ENCODE data around the gene SEMA4G.

SEMA4G gene

GRCh38 chr10:101011517-101012423, 42.5 kb downstream of the SEMA4G start:
- peak; percentile 67 for DNase-seq (ENCODE audit: extremely low spot score)

GRCh38 chr10:101012525-101013364, 43.4 kb downstream of the SEMA4G start:
- ChIA-PET POLR2A (interaction anchor here (1.9 to 4.1 kb wide), 2 partner anchors 14 to 19 kb away, joined by 6 to 27 read pairs; partner anchors contain the start of gene LZTS2), CTCF (interaction anchor here (1.8 to 2.6 kb wide), 4 partner anchors 10 to 22 kb away, joined by 7 to 25 read pairs (median 10); partner anchors contain the start of gene LZTS2)
- DNase-seq (ENCODE audit: extremely low spot score) = peak; percentile 82
- TF ChIP-seq NFRKB (IDR thresholded peaks at IDR 0.05) = no peak
- TF ChIP-seq ARNT (IDR thresholded peaks at IDR 0.05) = no peak
- TF ChIP-seq TARDBP (IDR thresholded peaks at IDR 0.05) = no peak
- no peak for TF ChIP-seq ELF4 (IDR thresholded peaks at IDR 0.05)

More at GRCh38 chr10:101011517-101012423, 42.5 kb downstream of the SEMA4G start:
- POLR2A ChIA-PET = interaction anchor here (1.9 to 4.1 kb wide), 2 partner anchors 14 to 18 kb away, joined by 6 to 27 read pairs; partner anchors contain the start of gene LZTS2
- CTCF ChIA-PET = interaction anchor here (0.6 to 3.1 kb wide), 9 partner anchors 9 to 1097 kb away, joined by 3 to 25 read pairs (median 7); partner anchors contain the start of genes LZTS2, PDZD7 and SFXN3
- TF ChIP-seq FOXA1 (IDR thresholded peaks at IDR 0.05) = no peak

GRCh38 chr10:101013365-101013825, 44.1 kb downstream of the SEMA4G start:
- TF ChIP-seq FOXA1 (IDR thresholded peaks at IDR 0.05) (no peak), ZNF384 (IDR thresholded peaks at IDR 0.05) (no peak), FOXK2 (IDR thresholded peaks at IDR 0.05) (no peak), FOXM1 (IDR thresholded peaks at IDR 0.05; ENCODE audit: borderline replicate concordance) (no peak), TARDBP (IDR thresholded peaks at IDR 0.05) (no peak), NFRKB (IDR thresholded peaks at IDR 0.05) (no peak), LEF1 (IDR thresholded peaks at IDR 0.05; ENCODE audit: borderline replicate concordance) (no peak), HDGF (IDR thresholded peaks at IDR 0.05; ENCODE audit: borderline replicate concordance) (no peak), SUZ12 (IDR thresholded peaks at IDR 0.05) (no peak), ARNT (IDR thresholded peaks at IDR 0.05) (no peak), PKNOX1 (IDR thresholded peaks at IDR 0.05) (no peak), L3MBTL2 (conservative IDR thresholded peaks at IDR 0.05) (no peak), ELF4 (IDR thresholded peaks at IDR 0.05) (no peak), CTBP1 (IDR thresholded peaks at IDR 0.05; ENCODE audit: borderline replicate concordance) (no peak), SP1 (IDR thresholded peaks at IDR 0.05) (no peak)
- no peak for DNase-seq (ENCODE audit: extremely low spot score)
- ChIA-PET CTCF (interaction anchor here (1.2 to 3.3 kb wide), 8 partner anchors 13 to 50 kb away, joined by 3 to 50 read pairs (median 9); partner anchors contain the start of genes PDZD7 and SFXN3), POLR2A (interaction anchor here (0.6 to 3.3 kb wide), 2 partner anchors 17 to 1440 kb away, joined by 4 to 20 read pairs; no protein-coding TSS in a partner anchor)

GRCh38 chr10:101014230-101014884, 45.1 kb downstream of the SEMA4G start:
- peak; percentile 84 for DNase-seq (ENCODE audit: extremely low spot score)
- CTCF ChIA-PET = interaction anchor here (0.5 to 3.3 kb wide), 18 partner anchors 10 to 1660 kb away, joined by 3 to 50 read pairs (median 5); partner anchors contain the start of genes LZTS2, PDZD7 and SFXN3
- TF ChIP-seq TARDBP (IDR thresholded peaks at IDR 0.05) (no peak), CTBP1 (IDR thresholded peaks at IDR 0.05; ENCODE audit: borderline replicate concordance) (no peak), ARNT (IDR thresholded peaks at IDR 0.05) (no peak), SP1 (IDR thresholded peaks at IDR 0.05) (no peak), LEF1 (IDR thresholded peaks at IDR 0.05; ENCODE audit: borderline replicate concordance) (no peak), ZNF384 (IDR thresholded peaks at IDR 0.05) (no peak)
- POLR2A ChIA-PET = interaction anchor here (0.9 to 3.3 kb wide), 6 partner anchors 13 to 27 kb away, joined by 3 to 20 read pairs (median 4); partner anchors contain the start of genes LZTS2, MRPL43, PDZD7 and SFXN3

GRCh38 chr10:101014966-101015581, 45.8 kb downstream of the SEMA4G start:
- ChIA-PET POLR2A (interaction anchor here (0.9 to 3.3 kb wide), 6 partner anchors 12 to 28 kb away, joined by 3 to 20 read pairs (median 4); partner anchors contain the start of genes LZTS2, PDZD7 and SFXN3), CTCF (interaction anchor here (0.5 to 3.3 kb wide), 19 partner anchors 10 to 1659 kb away, joined by 3 to 50 read pairs (median 5); partner anchors contain the start of genes LZTS2, PDZD7 and SFXN3)
- no peak for DNase-seq (ENCODE audit: extremely low spot score)
- TF ChIP-seq ZNF384 (IDR thresholded peaks at IDR 0.05) (no peak), FOXK2 (IDR thresholded peaks at IDR 0.05) (no peak), CTBP1 (IDR thresholded peaks at IDR 0.05; ENCODE audit: borderline replicate concordance) (no peak), FOXM1 (IDR thresholded peaks at IDR 0.05; ENCODE audit: borderline replicate concordance) (no peak), SUZ12 (IDR thresholded peaks at IDR 0.05) (no peak), ELF4 (IDR thresholded peaks at IDR 0.05) (no peak), TARDBP (IDR thresholded peaks at IDR 0.05) (no peak), SP1 (IDR thresholded peaks at IDR 0.05) (no peak), BHLHE40 (IDR thresholded peaks at IDR 0.05; ENCODE audit: borderline replicate concordance) (no peak), PKNOX1 (IDR thresholded peaks at IDR 0.05) (no peak), L3MBTL2 (conservative IDR thresholded peaks at IDR 0.05) (no peak), FOXA1 (IDR thresholded peaks at IDR 0.05) (no peak), LEF1 (IDR thresholded peaks at IDR 0.05; ENCODE audit: borderline replicate concordance) (no peak), HDGF (IDR thresholded peaks at IDR 0.05; ENCODE audit: borderline replicate concordance) (no peak), ARNT (IDR thresholded peaks at IDR 0.05) (no peak), NFRKB (IDR thresholded peaks at IDR 0.05) (no peak)
